Measurements from ENCODE around the gene PLEKHJ1.

PLEKHJ1 gene

GRCh38 chr19:2249010-2249866 is 13.1 kb upstream of the PLEKHJ1 start, which contains the start of gene AMH:
AMH (plus strand) TSS chr19:2249323; CDS start chr19:2249333, 10 bp downstream.
- DNase-seq (ENCODE audit: low read depth) = no peak

GRCh38 chr19:2248136-2249009 is 12.2 kb upstream of the PLEKHJ1 start:
- DNase-seq (ENCODE audit: low read depth) = no peak

GRCh38 chr19:2247433-2248101 is 11.4 kb upstream of the PLEKHJ1 start:
- no peak for DNase-seq (ENCODE audit: low read depth)

- DNase-seq (ENCODE audit: low read depth) = peak; percentile 75
Observed at GRCh38 chr19:2246801-2247361, 10.8 kb upstream of the PLEKHJ1 start.

- no peak for DNase-seq (ENCODE audit: low read depth)
Observed at GRCh38 chr19:2246014-2246620, 10.0 kb upstream of the PLEKHJ1 start.

- no peak for DNase-seq (ENCODE audit: low read depth)
Observed at GRCh38 chr19:2245273-2245672, 9.1 kb upstream of the PLEKHJ1 start.

GRCh38 chr19:2244486-2244885 is 8.4 kb upstream of the PLEKHJ1 start:
- no peak for DNase-seq (ENCODE audit: low read depth)

GRCh38 chr19:2244125-2244411 is 7.9 kb upstream of the PLEKHJ1 start:
- DNase-seq (ENCODE audit: low read depth) = no peak

- DNase-seq (ENCODE audit: low read depth) = no peak
Observed at GRCh38 chr19:2243274-2244124, 7.4 kb upstream of the PLEKHJ1 start.

- DNase-seq (ENCODE audit: low read depth) = no peak
Observed at GRCh38 chr19:2242816-2243215, 6.7 kb upstream of the PLEKHJ1 start.

- no peak for DNase-seq (ENCODE audit: low read depth)
Observed at GRCh38 chr19:2242092-2242537, 6.0 kb upstream of the PLEKHJ1 start.

GRCh38 chr19:2240881-2241760 is 5.0 kb upstream of the PLEKHJ1 start:
- peak; percentile 39 for DNase-seq (ENCODE audit: low read depth)

- peak; percentile 84 for DNase-seq (ENCODE audit: low read depth)
Observed at GRCh38 chr19:2239771-2240770, 3.9 kb upstream of the PLEKHJ1 start.

GRCh38 chr19:2239173-2239572 is 3.0 kb upstream of the PLEKHJ1 start:
- DNase-seq (ENCODE audit: low read depth) = no peak

- no peak for DNase-seq (ENCODE audit: low read depth)
Observed at GRCh38 chr19:2237869-2238153, 1.7 kb upstream of the PLEKHJ1 start.

GRCh38 chr19:2237051-2237868 is 1.1 kb upstream of the PLEKHJ1 start:
- DNase-seq (ENCODE audit: low read depth) = no peak

- DNase-seq (ENCODE audit: low read depth) = no peak
Observed at GRCh38 chr19:2236064-2236313, 140 bp downstream of the PLEKHJ1 start.

- DNase-seq (ENCODE audit: low read depth) = no peak
Observed at GRCh38 chr19:2235381-2236063, 607 bp downstream of the PLEKHJ1 start.

All from EH (cell line).